ENCODE data around the gene ARL15.
A peak's percentile ranks its signal among the peaks of the same experiment; 100 is the strongest.

Gene ARL15

DNA sequence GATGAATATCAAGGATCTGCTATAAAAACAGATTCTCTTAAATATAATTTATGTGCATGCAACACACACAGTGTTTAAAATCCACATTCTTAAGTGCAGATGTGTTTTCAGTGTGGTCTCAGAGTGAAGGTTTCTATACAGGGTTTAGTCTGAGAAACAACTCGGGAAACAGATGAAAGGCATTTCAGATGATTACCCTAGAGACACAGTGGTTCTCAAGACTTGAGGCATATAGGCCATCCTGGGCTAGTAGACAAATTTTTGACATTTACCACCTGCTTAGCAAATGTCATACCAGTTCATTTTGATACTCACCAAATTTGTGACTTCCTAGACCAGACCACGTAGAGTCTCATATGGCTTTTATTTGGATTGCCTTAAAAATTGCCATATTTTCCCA is 216.5 kb downstream of the ARL15 start:
- H3K9ac ChIP-seq, result no peak overlapping the region
- H3K4me1 ChIP-seq, result peaks cover 14 to 48% (median 30%) of the 10 kb centered on the region in 10 experiments
- no peak overlapping the region for H3K27ac ChIP-seq
- no peaks in the 10 kb centered on the region for H4K20me1 ChIP-seq
- TF ChIP-seq Cebpa-rat (IDR thresholded peaks at IDR 0.05), result no peak
- peak overlapping the region in 6 of 11 experiments; percentile 2 to 52 (median 26); a peak in 8 of 22 replicates for H3K4me2 ChIP-seq
- no peak overlapping the region for H3K4me3 ChIP-seq
- H3K9me3 ChIP-seq (replicated peaks in 1 of 11), result 0 out of 22 replicates have a peak, but pooled peaks cover 0 to 1% (median 0%) of the 10 kb centered on the region in 11 experiments
- H3K27me3 ChIP-seq, result no peaks in the 10 kb centered on the region
- H3K36me3 ChIP-seq, result peaks cover 0 to 5% (median 0%) of the 10 kb centered on the region in 11 experiments; a peak in 2 of 22 replicates

DNA sequence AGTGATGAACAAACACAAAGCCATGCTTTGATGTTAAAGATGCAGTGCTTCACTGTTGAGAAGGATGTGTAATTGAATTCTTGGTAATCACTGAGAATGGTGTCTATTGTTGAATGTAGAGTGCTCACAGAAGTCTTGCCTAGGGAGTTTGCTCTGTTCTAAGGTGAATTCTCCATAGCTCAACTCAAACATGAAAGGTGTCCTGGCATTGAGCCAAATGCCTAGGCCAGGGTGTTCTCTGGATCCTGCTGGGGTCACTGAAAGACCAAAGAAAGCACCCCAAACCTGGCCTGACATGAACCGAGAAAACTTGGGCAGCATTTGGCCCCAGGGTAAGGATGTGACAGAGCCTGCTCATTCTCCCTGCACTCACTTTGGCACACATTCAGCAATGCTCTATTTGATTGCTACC is 217.3 kb downstream of the ARL15 start:
- 0 out of 22 replicates have a peak overlapping the region, but pooled peaks of 1 of the 11 experiments have one; percentile 2 for H3K4me2 ChIP-seq
- no peaks in the 10 kb centered on the region for H4K20me1 ChIP-seq
- H3K4me1 ChIP-seq, result peaks cover 14 to 41% (median 22%) of the 10 kb centered on the region in 10 experiments
- no peaks in the 10 kb centered on the region for H3K27me3 ChIP-seq
- H3K36me3 ChIP-seq, result peaks cover 0 to 5% (median 0%) of the 10 kb centered on the region in 11 experiments; a peak in 2 of 22 replicates
- no peak overlapping the region for H3K4me3 ChIP-seq
- no peak overlapping the region for H3K27ac ChIP-seq
- no peak for TF ChIP-seq Cebpa-rat (IDR thresholded peaks at IDR 0.05)
- H3K9me3 ChIP-seq (replicated peaks in 1 of 11), result 0 out of 22 replicates have a peak, but pooled peaks cover 0 to 4% (median 0%) of the 10 kb centered on the region in 11 experiments
- H3K9ac ChIP-seq, result no peak overlapping the region

DNA sequence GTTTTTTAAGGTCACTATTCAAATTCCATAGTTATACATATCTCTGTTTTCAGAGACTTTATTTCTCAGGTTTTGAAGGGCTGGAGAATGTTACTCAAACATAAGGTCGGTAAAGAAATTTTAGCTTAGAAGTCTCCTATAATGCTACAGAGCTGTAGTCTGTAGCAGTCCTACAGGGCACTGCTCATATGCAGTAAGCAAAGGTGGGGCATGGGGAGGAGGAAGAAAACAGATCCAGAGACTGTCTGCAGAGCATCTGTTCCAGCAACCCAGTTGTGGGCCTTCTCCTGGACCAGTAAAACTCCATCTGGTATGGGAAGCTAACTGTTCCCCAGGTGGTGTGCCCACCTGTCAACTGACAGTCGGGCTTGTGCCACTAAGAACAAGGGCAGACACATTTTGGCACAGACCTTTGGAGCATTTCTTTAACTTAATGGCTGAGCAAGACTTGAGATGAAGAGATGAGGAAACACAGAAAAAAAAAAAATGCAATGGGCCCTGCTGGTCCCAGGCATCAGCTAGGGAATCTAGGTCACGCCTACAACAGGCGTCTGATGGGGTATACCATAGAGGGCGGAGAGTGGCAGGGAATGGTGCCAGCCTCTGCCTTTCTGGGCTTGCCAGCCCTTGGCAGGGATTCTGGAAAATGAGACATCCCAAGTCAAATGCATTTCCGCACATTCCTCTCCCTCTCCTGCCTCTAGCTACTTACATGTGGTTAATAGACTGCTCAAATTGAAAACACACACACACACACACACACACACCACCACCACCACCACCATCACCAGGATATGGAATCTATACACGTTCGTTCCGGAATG is 218.9 kb downstream of the ARL15 start:
- TF ChIP-seq Cebpa-rat (IDR thresholded peaks at IDR 0.05), result no peak
- Histone ChIP-seq H3K4me1 (peaks cover 9 to 28% (median 16%) of the 10 kb centered on the region in 10 experiments), H3K9ac (no peak overlapping the region), H3K9me3 (replicated peaks in 1 of 11) (peaks cover 0 to 4% (median 0%) of the 10 kb centered on the region in 11 experiments; a peak in 1 of 22 replicates), H3K36me3 (peaks cover 0 to 5% (median 0%) of the 10 kb centered on the region in 11 experiments; a peak in 2 of 22 replicates), H4K20me1 (no peaks in the 10 kb centered on the region), H3K4me3 (no peak overlapping the region), H3K27me3 (no peaks in the 10 kb centered on the region), H3K4me2 (no peak overlapping the region), H3K27ac (peak overlapping the region in 1 of 11 experiments; percentile 3; a peak in 1 of 22 replicates)

DNA sequence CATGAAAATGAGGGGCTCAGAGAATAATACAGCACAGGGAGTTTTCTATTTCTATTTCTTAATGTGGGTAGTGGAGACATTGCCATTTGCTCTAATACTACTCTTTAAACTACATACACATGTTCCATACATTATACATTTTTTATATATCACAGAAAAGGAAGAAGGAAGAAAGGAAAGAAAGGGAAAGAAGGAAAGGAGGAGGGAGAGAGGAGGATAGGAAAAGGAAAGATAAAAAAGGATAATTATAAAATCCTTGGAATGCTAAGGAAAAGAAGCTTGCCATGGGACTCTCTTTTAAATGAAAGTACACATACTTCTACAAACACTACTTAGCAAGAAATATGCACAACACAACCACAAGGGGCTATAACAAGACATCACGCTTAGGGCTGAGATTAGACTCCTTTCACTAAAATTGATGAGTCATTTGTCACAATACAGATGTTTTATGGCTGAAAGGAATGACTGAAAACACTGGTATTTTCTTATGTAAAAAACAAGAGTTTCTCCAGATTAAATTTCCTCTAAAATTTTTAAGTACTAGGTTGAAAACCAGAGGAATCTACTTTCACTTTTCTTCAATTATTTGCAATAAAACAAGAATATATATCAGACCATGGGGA is 219.8 kb downstream of the ARL15 start:
- no peak overlapping the region for H3K4me3 ChIP-seq
- no peaks in the 10 kb centered on the region for H4K20me1 ChIP-seq
- peaks cover 0 to 4% (median 0%) of the 10 kb centered on the region in 11 experiments; a peak in 1 of 22 replicates for H3K9me3 ChIP-seq (replicated peaks in 1 of 11)
- H3K27ac ChIP-seq, result peak overlapping the region in 1 of 11 experiments; percentile 3; a peak in 1 of 22 replicates
- no peak overlapping the region for H3K9ac ChIP-seq
- no peak overlapping the region for H3K4me2 ChIP-seq
- peaks cover 9 to 28% (median 16%) of the 10 kb centered on the region in 10 experiments for H3K4me1 ChIP-seq
- H3K27me3 ChIP-seq, result no peaks in the 10 kb centered on the region
- no peak for TF ChIP-seq Cebpa-rat (IDR thresholded peaks at IDR 0.05)
- H3K36me3 ChIP-seq, result peaks cover 0 to 5% (median 0%) of the 10 kb centered on the region in 11 experiments; a peak in 2 of 22 replicates

DNA sequence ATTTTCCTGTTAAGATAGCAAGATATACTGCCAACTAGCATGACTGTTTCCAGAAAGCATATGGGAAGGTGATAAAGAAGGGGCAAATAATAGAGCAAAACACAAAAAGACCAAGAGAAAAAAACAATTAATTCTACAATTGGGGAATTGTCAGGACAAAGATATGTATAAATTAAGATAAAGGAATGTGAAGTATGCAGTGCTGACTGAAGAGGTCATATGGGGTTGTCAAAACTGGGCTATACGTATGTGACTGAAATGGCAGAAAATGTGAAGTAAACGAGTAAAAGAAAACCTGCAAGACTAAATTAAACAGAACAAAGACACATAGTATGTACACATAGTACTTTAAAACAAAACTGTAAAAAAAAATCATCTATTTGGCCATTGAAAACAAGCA is 222.3 kb downstream of the ARL15 start:
- H3K27ac ChIP-seq, result no peak overlapping the region
- H4K20me1 ChIP-seq, result no peaks in the 10 kb centered on the region
- no peak overlapping the region for H3K4me2 ChIP-seq
- no peak for TF ChIP-seq Cebpa-rat (IDR thresholded peaks at IDR 0.05)
- no peaks in the 10 kb centered on the region for H3K27me3 ChIP-seq
- H3K36me3 ChIP-seq, result peaks cover 0 to 12% (median 0%) of the 10 kb centered on the region in 11 experiments; a peak in 6 of 22 replicates
- H3K9ac ChIP-seq, result no peak overlapping the region
- H3K4me3 ChIP-seq, result no peak overlapping the region
- peaks cover 0 to 9% (median 0%) of the 10 kb centered on the region in 11 experiments; a peak in 3 of 22 replicates for H3K9me3 ChIP-seq (replicated peaks in 1 of 11)
- peaks cover 0 to 2% (median 0%) of the 10 kb centered on the region in 10 experiments; a peak in 1 of 20 replicates for H3K4me1 ChIP-seq

DNA sequence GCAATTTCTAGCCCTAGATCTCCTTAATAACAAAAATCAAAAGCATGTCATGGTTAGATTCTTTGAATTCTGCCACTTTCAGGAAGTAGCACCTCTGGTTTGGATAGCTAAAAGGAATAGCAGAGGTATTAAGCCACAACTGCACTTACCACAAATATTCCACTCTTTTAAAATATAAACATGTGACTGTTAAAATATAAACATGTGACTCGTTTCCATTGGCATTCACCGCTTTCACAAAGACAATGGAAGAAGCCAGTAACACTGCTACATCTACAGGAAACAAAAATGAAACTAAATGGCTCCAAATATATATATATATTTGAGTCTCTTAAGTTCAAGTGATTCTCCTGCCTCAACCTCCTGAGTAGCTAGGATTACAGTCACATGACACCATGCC is 222.9 kb downstream of the ARL15 start:
- no peak overlapping the region for H3K27ac ChIP-seq
- no peaks in the 10 kb centered on the region for H4K20me1 ChIP-seq
- H3K4me3 ChIP-seq, result no peak overlapping the region
- H3K4me2 ChIP-seq, result no peak overlapping the region
- H3K27me3 ChIP-seq, result no peaks in the 10 kb centered on the region
- peaks cover 0 to 10% (median 0%) of the 10 kb centered on the region in 11 experiments; a peak in 6 of 22 replicates for H3K36me3 ChIP-seq
- no peak overlapping the region for H3K9ac ChIP-seq
- no peak for TF ChIP-seq Cebpa-rat (IDR thresholded peaks at IDR 0.05)
- H3K4me1 ChIP-seq, result no peaks in the 10 kb centered on the region
- H3K9me3 ChIP-seq (replicated peaks in 1 of 11), result peaks cover 0 to 13% (median 3%) of the 10 kb centered on the region in 11 experiments; a peak in 7 of 22 replicates

DNA sequence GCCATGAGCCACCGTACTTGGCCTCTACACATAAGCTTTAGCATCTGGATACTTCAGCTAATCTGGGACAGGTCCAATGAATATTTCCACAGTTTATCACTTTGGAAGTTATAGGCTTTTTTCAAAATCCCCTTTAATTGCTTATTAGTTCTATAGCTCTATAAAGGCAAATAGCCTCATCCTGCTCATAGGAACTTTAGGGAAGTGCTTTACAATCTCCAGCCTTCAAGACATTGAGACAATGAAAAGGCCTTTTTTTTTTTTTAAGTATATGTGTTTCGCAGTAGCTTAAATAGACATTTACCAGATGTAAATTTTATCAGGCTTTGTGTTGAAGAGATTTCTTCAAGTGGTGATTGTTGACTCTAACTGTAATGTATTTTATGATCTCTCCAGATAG is 224.2 kb downstream of the ARL15 start:
- Histone ChIP-seq H3K27me3 (no peaks in the 10 kb centered on the region), H3K9me3 (replicated peaks in 1 of 11) (peaks cover 8 to 25% (median 15%) of the 10 kb centered on the region in 11 experiments; a peak in 21 of 22 replicates), H3K4me3 (no peak overlapping the region), H3K27ac (no peak overlapping the region), H3K36me3 (peaks cover 0 to 18% (median 0%) of the 10 kb centered on the region in 11 experiments; a peak in 8 of 22 replicates), H4K20me1 (no peaks in the 10 kb centered on the region), H3K4me2 (no peak overlapping the region), H3K4me1 (peaks cover 0 to 6% (median 3%) of the 10 kb centered on the region in 10 experiments; a peak in 7 of 20 replicates), H3K9ac (no peak overlapping the region)
- TF ChIP-seq Cebpa-rat (IDR thresholded peaks at IDR 0.05), result no peak

DNA sequence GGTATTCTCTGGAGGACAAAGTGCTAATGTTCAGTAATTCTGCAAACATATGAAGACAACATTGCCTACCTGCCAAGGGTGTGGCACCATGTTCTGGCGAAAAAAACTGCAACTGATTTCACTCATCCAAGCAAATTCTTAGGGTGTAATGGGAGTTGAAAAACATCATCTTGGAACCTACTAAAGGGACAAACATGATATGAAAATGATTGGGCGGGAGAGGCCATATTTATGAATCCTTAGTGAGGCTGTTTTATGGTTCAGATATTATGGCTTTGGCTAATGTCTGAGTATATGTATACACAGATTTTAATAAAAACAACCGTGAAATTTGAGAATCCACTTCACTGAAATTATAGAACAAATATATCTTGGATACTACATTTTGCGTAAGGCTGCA is 225.7 kb downstream of the ARL15 start:
- Histone ChIP-seq H3K9ac (no peak overlapping the region), H4K20me1 (no peaks in the 10 kb centered on the region), H3K27me3 (no peaks in the 10 kb centered on the region), H3K4me3 (no peak overlapping the region), H3K4me2 (no peak overlapping the region), H3K36me3 (peaks cover 0 to 18% (median 0%) of the 10 kb centered on the region in 11 experiments; a peak in 8 of 22 replicates), H3K27ac (no peak overlapping the region), H3K4me1 (peaks cover 0 to 12% (median 8%) of the 10 kb centered on the region in 10 experiments; a peak in 9 of 20 replicates), H3K9me3 (replicated peaks in 1 of 11) (peaks cover 9 to 35% (median 18%) of the 10 kb centered on the region in 11 experiments; a peak in 21 of 22 replicates)
- no peak for TF ChIP-seq Cebpa-rat (IDR thresholded peaks at IDR 0.05)
